HG03520 (cell line): ENCODE measurements around the gene AUTS2.

Source experiments
- ATAC-seq: cut with Tn5 transposase; IDR thresholded peaks from one replicate; pipeline ENCODE4 v1.9.1; 2021; ENCODE audit warnings: mild to moderate bottlenecking, moderate library complexity; ENCODE audit not compliant: unreplicated experiment

AUTS2 gene

DNA sequence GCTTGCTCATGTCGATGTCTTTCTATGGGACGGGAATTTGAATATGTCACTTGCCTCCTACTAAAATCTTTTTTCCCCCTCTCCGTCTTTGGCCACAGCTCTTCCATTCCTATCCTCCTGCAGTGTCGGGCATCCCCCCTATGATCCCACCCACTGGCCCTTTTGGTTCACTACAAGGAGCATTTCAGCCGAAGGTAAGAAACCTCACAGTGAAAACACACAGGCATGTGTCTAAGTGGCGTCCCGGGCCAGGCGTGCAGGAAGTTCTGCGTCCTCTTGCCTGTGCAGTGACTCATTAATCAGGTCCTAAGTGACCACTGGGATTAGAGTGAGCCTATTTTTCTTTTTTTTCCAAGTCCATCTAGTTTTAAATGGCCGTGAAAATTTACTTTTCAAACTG lies 1173.2 kb downstream of the AUTS2 start:
- ATAC-seq: no peak

DNA sequence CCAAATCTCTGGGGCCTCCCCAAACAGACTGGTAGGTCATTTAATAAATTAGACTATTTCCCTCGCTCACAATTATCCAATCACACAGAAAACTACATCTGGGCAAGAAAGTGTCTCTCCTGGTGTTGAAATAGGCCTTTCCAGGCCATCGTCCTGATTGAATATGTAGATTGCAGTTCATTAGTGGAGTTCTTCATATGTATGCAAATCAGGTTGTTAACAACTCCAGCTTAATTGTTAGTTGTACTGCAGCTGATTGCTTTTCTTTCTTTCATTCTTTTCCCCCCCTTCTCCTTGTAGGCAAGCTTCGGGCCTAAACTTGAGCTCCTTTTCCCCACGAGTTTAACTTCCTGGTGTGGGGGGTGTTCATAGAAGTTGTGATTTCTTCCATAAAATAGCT lies 1174.6 kb downstream of the AUTS2 start:
- no peak for ATAC-seq

DNA sequence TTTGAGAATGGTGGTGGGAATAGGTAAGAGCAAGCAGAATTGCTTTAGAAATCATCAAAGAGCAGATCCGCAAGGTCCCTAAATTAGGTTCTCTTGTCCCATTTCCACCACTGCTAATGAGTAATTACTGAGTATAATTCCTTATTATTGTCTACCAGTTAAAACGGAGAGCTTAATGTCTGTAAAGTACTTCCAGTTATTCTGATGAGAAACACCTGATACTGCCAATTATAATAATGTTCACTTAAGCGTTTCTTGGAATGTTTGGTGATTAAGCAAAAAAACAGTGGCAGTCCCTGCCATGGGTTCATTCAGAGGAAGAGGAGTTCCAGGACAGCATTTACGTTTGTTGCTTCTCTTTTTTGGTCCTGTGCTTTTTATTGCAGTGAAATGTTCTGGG lies 1175.1 kb downstream of the AUTS2 start:
- ATAC-seq: no peak

DNA sequence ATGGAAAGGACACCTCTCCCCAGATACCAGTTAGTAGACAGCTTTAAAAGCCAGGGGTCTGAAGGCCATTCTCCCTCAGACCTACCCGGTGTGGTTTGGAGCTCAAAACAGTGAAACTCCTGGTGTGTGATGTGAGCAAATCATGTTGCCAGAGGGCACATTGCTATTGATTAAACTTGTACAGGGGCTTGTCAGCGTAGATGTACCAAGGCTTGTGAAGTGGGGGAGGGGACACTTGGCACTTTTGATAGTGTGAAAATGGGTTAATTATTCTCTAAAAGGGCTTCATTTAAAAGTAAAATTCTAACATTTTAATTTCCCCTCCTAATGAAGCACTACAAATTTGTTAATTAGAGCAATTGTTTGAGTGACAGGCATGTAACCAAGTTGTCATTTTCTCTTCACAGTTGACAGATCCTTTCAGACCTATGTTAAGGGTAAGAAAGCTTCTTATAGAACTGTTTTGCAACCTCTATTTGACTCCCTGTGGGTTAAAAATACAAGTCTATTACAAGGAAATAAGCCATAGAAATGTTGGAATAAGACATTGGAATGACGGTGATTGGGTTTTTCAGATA lies 1176.8 kb downstream of the AUTS2 start:
- no peak for ATAC-seq

DNA sequence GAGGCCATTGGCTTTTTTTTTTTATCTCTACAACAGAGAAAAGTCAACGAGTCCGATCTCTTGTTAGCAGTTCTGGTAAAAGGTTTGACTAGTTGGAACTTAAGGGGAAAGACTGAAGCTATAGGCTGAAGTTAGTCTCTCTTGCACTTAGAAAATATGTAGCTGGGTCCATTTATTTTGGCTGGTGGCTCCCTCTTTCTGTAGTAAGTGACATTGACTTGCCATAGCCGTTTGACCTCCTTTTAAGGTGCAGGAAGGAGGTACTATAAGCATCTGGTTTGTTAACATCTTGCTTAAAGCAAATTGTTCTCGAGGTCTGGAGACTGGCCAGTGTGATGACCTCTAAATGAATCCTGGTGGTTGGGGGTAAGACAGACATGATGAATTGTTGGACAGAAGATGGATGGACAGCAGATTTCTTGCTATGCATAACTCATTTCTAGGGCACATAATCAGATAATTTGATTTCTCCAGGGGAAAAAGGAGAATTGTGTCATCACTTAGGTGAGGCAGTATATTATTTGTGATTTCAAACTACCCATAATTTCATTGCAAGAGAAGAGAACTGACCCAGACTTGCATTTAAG lies 1177.4 kb downstream of the AUTS2 start:
- ATAC-seq: peak; percentile 51

DNA sequence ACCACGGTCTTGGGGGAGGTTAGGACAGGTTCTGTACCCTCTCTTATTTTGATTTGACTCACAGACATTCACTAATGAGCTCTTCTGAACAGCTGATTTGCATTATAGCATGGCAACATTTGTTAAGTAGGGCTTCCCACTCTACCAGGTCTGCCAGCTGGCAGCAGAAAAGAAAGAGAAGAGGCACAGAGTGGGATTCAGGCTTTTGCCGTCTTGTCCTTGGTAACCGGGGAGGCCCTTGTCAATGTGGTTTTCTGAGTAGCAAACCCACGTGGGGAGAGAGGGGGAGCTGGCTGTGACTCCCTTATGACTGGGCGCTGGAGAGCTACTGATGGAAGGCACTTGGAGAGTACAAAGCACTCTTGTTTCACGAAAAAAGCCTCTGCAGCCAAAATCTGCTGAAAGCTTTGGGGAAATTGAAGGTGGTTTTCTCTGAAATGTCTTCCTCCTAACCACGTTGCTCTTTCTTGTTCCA lies 1178.4 kb downstream of the AUTS2 start:
- peak; percentile 43 for ATAC-seq

DNA sequence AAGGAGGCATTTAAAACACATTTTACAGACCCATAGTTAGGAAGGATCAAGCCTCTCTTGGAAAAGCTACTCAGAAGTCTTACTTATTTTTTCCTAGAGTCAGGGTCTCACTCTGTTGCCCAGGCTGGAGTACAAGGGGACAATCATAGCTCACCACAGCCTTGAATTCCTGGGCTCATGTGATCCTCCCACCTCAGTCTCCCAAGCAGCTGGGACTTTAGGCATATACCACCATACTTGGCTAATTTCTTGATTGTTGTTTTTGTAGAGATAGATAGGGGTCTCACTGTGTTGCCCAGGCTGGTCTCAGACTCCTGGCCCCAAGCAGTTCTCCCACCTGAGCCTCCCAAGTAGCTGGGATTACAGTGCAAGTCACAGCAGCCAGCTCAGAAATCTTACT lies 1179.0 kb downstream of the AUTS2 start:
- ATAC-seq: no peak

DNA sequence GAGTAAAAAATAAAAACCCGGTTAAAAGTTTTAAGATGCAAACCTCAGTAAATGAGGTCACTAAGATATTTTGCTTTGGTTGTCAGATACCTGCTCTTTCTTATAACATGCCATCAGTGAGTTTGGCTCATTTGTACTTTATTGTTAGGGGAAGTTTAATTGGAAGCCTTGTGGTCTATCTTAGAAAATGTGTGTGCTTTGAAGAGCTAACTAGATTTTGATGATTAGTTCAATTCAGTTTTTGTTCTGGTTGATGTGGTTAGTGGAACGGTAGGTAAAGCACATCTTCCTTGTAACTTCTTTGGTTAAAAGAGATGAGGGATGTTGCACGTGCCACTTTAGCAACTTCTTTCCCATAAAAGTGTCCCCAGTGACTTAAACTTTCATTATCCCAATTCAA lies 1180.3 kb downstream of the AUTS2 start:
- no peak for ATAC-seq

DNA sequence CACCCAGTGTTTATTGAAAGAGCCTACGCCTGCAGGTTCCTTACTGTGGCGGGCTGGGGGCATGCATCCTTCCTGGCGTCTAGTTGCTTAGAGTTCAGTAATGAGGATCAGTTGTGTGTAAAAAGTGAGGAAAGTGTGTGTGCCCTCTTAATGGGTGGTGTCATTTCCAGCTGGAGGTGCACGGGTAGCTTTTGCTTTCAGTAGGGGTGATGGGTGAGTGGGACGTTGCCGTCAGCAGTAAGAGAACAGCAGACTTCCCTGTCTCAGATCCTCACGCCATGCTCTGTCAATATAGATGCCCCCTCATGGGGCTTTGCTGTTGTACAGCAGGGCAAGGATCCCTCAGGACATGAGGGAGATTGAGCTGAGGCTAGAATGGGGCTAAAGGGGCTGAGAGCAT lies 1181.0 kb downstream of the AUTS2 start:
- ATAC-seq: no peak

DNA sequence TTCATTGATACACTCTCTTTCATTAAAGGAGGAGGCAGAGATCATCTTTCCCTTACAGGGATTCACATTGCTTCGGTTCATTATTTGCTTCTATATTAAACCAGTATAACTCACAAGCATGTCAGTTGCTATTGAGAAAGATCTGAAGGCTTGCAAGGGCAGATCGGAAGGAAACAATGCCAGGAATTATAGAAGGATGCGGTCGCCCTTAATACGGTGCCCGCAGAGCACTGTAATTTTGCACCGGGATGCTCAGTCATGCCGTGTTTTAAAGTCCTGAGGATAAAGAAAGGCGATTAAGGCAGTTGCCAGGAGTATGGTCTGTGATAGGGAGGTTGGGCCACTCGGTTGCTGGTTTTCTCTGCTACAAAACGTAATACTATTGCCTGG lies 1183.6 kb downstream of the AUTS2 start:
- no peak for ATAC-seq

DNA sequence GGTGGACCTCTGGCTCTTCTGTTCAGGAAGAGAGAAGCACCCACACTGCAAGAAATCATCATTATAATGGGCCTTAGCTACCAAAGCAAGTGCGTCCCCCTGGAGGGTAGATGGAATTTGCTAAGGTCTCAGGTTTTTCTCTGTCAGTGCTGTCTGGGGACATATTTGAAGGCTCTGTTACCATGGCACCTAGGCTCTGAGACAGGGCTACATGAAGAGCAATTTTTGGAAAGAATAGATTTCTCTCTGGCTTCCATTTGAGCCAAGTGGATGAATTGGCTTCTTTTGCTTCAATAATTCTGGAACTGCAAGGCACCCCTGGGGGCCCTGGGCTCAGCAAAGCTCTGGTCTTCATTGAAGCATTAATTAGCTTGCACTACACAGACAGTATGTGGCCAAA lies 1184.5 kb downstream of the AUTS2 start:
- ATAC-seq: no peak

DNA sequence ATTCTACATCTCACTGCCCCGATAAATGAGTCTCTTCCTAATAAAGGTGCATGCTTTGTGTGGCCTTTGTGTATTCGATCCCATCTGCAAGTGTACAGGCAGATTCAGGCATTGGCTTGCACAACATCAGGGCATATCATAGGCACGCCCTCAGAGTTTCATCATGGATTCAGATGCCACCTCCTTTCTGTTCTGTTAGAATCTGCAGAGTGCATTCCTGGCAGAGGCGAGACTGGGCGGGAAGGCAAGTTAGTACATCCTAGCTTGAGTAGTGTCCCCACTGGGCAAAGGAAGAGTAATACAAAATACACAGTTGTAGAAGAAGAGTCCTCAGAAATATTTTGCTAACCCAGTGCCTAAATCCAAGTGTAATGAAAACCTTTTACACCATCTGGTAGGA lies 1187.2 kb downstream of the AUTS2 start:
- no peak for ATAC-seq

DNA sequence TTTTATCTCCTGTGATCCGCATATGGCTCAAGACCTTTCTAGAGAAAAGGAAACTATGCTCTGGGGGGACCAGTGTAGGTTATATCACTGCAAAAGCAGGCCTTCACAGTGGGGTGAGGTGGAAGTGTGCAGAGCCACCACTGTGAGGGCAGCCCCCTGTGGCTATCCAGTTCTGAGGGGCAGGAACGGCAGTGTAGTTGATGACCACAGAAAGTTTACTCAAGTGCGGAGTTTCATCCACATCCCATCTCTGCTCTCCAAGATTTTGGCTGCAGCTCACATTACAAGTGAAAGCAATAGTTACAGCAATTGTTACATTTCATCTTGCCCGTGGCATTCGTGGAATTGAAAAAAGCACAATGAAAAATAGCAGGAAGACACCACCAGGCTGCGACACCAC lies 1187.8 kb downstream of the AUTS2 start:
- no peak for ATAC-seq

DNA sequence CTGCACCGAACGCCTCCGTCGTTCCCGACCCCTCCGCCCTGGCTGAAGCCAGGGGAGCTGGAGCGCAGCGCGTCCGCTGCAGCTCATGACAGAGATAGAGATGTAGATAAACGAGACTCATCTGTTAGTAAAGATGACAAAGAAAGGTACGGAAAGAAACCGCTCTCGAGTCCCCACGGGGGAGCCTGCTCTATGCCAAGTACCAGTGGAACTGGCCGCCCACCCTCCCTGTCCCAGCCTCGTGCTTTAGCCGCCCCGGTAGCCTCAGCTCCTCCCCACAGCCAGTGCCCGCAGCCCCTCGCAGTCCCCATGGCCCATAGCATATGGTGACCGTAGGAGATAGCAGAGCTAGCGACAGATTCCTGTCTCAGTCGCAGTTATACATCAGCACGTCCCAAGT lies 1189.0 kb downstream of the AUTS2 start:
- ATAC-seq: no peak

DNA sequence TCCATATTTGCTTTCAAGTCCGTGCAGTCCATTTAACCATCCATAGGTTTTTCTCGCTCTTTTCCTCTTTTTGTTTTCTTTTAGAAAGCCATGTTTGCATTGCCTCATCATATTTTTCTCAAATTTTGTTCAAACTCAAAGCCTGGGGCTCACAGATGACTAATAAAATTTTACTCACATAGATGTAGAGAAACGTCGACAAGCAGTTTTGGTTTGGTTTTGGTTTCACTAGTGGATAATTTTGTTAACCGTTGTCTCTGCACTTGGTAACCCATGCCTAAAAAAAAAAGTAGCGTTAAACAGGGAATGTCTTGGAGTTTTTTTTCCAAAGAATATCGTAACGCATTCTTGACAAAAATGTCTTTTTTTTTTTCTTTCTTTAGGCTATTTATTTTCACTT lies 1189.5 kb downstream of the AUTS2 start:
- ATAC-seq: no peak

DNA sequence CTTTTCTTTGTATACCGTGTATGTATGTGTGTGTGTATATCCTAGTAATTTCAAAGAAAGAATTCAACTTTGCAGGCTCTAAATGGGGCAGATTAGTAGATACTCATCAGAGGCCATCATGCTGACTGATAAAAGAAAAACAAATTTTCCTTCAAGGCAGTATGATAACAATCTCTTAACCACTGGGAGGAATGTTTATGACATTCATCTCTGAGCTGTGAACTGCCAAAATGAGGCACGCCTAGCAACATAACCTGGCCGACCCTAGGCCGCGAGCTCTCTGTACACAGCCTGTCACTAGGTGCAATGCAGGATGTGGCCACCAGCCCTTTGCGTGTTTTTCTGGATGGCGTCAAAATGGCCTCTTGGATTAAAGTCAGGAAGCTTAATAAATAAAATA lies 1190.0 kb downstream of the AUTS2 start:
- no peak for ATAC-seq

DNA sequence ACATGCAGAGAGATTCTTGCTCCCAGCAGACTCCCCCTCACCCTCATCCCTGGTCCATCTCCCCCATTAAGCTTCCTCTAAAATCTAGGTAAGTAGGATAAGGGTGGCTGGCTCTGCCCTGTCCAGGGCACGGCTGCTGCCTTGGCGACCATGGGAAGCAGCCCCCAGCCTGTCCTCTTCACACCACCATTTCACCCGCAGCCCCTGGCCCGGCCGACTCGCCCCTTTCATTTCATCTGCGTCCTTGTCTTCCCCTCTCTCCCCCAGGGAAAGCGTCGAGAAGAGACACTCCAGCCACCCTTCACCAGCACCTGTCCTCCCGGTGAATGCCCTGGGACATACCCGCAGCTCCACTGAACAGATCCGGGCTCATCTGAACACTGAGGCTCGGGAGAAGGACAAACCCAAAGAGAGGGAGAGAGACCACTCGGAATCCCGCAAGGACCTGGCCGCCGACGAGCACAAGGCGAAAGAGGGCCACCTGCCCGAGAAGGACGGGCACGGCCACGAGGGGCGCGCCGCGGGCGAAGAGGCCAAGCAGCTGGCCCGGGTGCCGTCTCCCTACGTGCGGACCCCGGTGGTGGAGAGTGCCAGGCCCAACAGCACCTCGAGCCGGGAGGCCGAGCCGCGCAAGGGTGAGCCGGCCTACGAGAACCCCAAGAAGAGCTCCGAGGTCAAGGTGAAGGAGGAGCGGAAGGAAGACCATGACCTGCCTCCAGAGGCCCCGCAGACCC lies 1191.4 kb downstream of the AUTS2 start:
- no peak for ATAC-seq

DNA sequence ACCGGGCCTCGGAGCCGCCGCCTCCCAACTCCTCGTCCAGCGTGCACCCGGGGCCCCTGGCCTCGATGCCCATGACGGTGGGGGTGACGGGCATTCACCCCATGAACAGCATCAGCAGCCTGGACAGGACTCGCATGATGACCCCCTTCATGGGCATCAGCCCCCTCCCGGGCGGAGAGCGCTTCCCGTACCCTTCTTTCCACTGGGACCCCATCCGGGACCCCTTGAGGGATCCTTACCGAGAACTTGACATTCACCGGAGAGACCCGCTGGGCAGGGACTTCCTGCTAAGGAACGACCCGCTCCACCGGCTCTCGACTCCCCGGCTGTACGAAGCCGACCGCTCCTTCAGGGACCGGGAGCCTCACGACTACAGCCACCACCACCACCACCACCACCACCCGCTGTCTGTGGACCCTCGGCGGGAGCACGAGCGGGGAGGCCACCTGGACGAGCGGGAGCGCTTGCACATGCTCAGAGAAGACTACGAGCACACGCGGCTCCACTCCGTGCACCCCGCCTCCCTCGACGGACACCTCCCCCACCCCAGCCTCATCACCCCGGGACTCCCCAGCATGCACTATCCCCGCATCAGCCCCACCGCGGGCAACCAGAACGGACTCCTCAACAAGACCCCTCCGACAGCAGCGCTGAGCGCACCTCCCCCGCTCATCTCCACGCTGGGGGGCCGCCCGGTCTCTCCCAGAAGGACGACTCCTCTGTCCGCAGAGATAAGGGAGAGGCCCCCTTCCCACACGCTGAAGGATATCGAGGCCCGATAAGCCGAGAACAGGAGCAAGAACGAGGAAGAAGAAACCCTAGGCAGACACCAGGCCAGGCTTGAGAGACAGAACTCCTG lies 1192.2 kb downstream of the AUTS2 start:
- ATAC-seq: no peak

DNA sequence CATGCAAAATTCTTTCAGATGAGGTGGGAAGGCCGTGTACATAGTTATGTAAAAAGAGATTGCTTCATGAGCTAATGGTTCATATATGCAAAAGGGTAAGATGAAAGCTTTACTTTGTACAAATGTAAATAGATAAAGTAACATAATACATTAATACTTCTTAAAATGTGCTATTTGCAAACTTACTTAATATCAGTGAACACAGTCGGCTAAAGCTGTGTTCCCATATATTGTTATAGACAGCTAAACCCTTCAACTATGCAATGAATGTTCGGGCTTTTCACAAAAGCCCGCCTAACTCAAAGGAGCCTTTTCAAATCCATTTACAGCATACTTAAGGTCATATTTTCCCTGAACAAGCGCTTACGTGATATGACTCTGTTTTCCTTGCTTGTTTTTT lies 1193.1 kb downstream of the AUTS2 start:
- no peak for ATAC-seq

DNA sequence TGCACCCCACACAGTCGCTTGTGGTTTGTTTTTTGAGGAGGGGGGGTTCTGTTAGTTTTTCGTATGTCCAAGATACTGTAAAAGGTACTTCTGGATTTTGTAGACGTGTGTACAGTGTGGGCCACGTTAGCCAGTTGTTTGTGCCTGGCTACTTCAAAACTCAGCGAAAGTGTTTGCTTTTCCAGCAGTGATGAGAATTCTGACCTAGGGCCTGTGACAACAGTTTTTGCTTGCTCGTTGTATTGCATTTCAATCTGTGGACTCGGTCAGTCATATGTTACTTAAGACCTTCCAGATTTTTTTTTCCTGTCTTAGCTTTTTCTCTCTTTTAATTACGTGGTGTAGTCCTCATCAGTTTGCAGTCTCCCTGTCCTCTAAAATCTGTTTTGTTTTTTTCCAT lies 1194.8 kb downstream of the AUTS2 start:
- no peak for ATAC-seq

DNA sequence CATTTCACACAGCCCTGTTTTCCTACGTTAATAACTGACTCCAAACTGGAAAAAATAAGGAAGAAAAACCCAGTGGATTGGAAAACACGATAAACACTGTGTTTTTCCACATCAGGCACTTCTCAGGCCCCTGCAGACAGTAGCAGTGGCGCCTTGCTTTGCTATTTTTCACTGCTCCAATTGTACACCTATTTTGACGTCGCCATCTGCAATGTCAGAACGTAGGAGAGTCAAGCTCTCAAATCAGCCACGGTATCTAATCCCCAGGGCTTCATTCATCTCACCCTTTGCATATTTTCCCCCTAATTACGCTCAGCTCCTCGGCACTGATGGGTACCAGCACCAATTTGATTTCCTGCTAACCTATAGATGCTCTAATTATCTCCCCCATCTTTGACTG lies 1195.5 kb downstream of the AUTS2 start:
- ATAC-seq: no peak

DNA sequence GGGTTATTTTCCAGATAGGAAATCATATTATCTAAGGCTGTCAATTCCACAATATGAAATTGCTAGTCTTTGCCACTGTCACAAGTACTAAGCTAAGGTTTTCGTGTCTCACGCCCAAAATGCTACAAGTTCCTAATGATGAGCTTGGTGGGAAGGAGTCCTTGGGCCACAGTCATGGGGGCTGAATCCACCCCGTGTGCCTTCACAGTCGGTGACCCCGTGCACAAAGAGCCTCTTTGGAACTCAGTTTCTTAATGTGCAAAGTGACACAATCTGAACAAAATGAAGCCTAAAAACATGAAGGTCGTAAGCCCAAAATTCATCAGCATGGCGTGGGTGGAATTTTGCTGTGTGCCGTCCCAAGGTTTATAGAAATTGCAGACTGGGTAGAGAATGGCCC lies 1196.7 kb downstream of the AUTS2 start:
- no peak for ATAC-seq
